H1 (cell line): ENCODE data around the gene STARD6. TPM values are rescaled to one million over a fixed set of nuclear protein-coding genes. Genes with fewer than 3 reads are reported as not detected.

Experiments
- ASH2L ChIP-seq: fragments of 200-600, 300-600 bp; sonication (generic); IDR thresholded peaks from one replicate; pipeline ENCODE4 v1.7.1; 2017; ENCODE audit warnings: low read length
- BACH1 ChIP-seq: IDR thresholded peaks from 2 replicates; pipeline ENCODE4 v1.6.1; 2012; ENCODE audit warnings: low read length, improper control_type of control experiment
- BRCA1 ChIP-seq: IDR thresholded peaks from 2 replicates; pipeline ENCODE4 v1.6.1; 2012; ENCODE audit warnings: low read depth, low read length, improper control_type of control experiment
- CBX5 ChIP-seq: fragments of 300-800, 300-1000 bp; sonication (generic); IDR thresholded peaks from 2 replicates; pipeline ENCODE4 v1.7.1; 2016; ENCODE audit warnings: antibody characterized with exemption, low read length, low read depth
- CHD1 ChIP-seq: IDR thresholded peaks from 2 replicates; pipeline ENCODE4 v1.6.1; 2012; ENCODE audit warnings: low read depth, low read length, improper control_type of control experiment
- CREB1 ChIP-seq: IDR thresholded peaks from 2 replicates; pipeline ENCODE4 v1.6.1; 2012; ENCODE audit warnings: inconsistent platforms
- FOSL1 ChIP-seq: IDR thresholded peaks from 2 replicates; pipeline ENCODE4 v1.6.1; 2011; ENCODE audit warnings: mild to moderate bottlenecking, low read depth, low read length, moderate library complexity; ENCODE audit not compliant: insufficient read depth
- GABPA ChIP-seq: IDR thresholded peaks from 2 replicates; pipeline ENCODE4 v1.6.1; 2011; ENCODE audit warnings: mild to moderate bottlenecking, low read length, moderate library complexity, borderline replicate concordance; ENCODE audit not compliant: insufficient read depth
- GTF2F1 ChIP-seq: IDR thresholded peaks from 2 replicates; pipeline ENCODE4 v1.6.1; 2012; ENCODE audit warnings: low read depth, low read length, improper control_type of control experiment, borderline replicate concordance
- JUN ChIP-seq: IDR thresholded peaks from 2 replicates; pipeline ENCODE4 v1.6.1; 2011; ENCODE audit warnings: low read depth, mild to moderate bottlenecking, improper control_type of control experiment, low read length
- KDM1A ChIP-seq: fragments of 200-600, 300-600 bp; sonication (generic); IDR thresholded peaks from 2 replicates; pipeline ENCODE4 v1.7.1; 2016; ENCODE audit warnings: mild to moderate bottlenecking, low read length, borderline replicate concordance
- KDM4A ChIP-seq: IDR thresholded peaks from one replicate; pipeline ENCODE4 v1.7.1; 2012; ENCODE audit warnings: low read depth, mild to moderate bottlenecking, moderate library complexity, low read length, inconsistent platforms; ENCODE audit not compliant: severe bottlenecking
- MAFK ChIP-seq: IDR thresholded peaks from 2 replicates; pipeline ENCODE4 v1.6.1; 2012; ENCODE audit warnings: low read depth, mild to moderate bottlenecking, improper control_type of control experiment, low read length
- MAX ChIP-seq: IDR thresholded peaks from 2 replicates; pipeline ENCODE4 v1.6.1; 2012; ENCODE audit warnings: inconsistent platforms
- NANOG ChIP-seq: IDR thresholded peaks from 2 replicates; pipeline ENCODE4 v1.6.1; 2011; ENCODE audit warnings: low read length, low read depth, mild to moderate bottlenecking, inconsistent platforms; ENCODE audit not compliant: insufficient read depth, poor library complexity, severe bottlenecking
- POLR2A ChIP-seq, 2 experiments: IDR thresholded peaks; 1 replicate in 1 of 2; 2 replicates in 1 of 2; pipeline ENCODE4 v1.6.1; 2011; ENCODE audit warnings: low read depth in 2 of 2, low read length in 2 of 2, mild to moderate bottlenecking in 2 of 2; ENCODE audit errors: control extremely low read depth in 1 of 2
- RXRA ChIP-seq: IDR thresholded peaks from 2 replicates; pipeline ENCODE4 v1.6.1; 2011; ENCODE audit warnings: low read depth, mild to moderate bottlenecking, low read length, moderate library complexity; ENCODE audit not compliant: insufficient read depth
- SIX5 ChIP-seq: IDR thresholded peaks from 2 replicates; pipeline ENCODE4 v1.6.1; 2011; ENCODE audit warnings: mild to moderate bottlenecking, low read depth, low read length
- SP2 ChIP-seq: IDR thresholded peaks from 2 replicates; pipeline ENCODE4 v1.6.1; 2012; ENCODE audit warnings: mild to moderate bottlenecking, low read length, inconsistent platforms
- SRF ChIP-seq: IDR thresholded peaks from 2 replicates; pipeline ENCODE4 v1.6.1; 2011; ENCODE audit warnings: mild to moderate bottlenecking, low read depth, low read length, moderate library complexity
- SUZ12 ChIP-seq: fragments of 200-600 bp; sonication (generic); IDR thresholded peaks from 2 replicates; pipeline ENCODE4 v1.6.1; 2012; ENCODE audit warnings: mild to moderate bottlenecking, inconsistent platforms, low read length, moderate library complexity, mixed read lengths
- TAF1 ChIP-seq: IDR thresholded peaks from 2 replicates; pipeline ENCODE4 v1.6.1; 2011; ENCODE audit warnings: mild to moderate bottlenecking, low read depth, low read length
- TBP ChIP-seq: IDR thresholded peaks from 2 replicates; pipeline ENCODE4 v1.6.1; 2011; ENCODE audit warnings: low read depth, low read length, improper control_type of control experiment
- YY1 ChIP-seq: IDR thresholded peaks from 2 replicates; pipeline ENCODE4 v1.6.1; 2011; ENCODE audit warnings: low read depth, mild to moderate bottlenecking, low read length
- polyA plus RNA-seq, 7 experiments: library from polyadenylated mRNA; depleted of rRNA in 3 of 7; stranded (reverse) in 5 of 7; unstranded in 2 of 7; fragments of >200 nt in 5 of 7; fragments of 200-250 nt in 2 of 7; gene quantifications; 1 replicate in 5 of 7; 2 replicates in 1 of 7; 4 replicates in 1 of 7; pipeline versions ENCODE4 v1.2.1 to v1.2.3, GENCODE V29; 2011 to 2013; ENCODE audit warnings: missing spikeins in 2 of 7, mixed read lengths in 2 of 7
- total RNA-seq: library from RNA; stranded (reverse); fragmentation: NEBNext Ultra II Directional; extraction: Animal tissue kit (Norgen Biotek cat#: 25700); gene quantifications from 2 replicates; pipeline ENCODE4 v1.2.1, GENCODE V29; 2021
- TF ChIP-seq, protein P1 (sequence below): IDR thresholded peaks from 2 replicates; pipeline ENCODE4 v1.6.1; 2012; ENCODE audit warnings: inconsistent platforms

The STARD6 gene
- total and polyA plus RNA-seq, 2 of the 8 experiments (the other 6 are each of a cell fraction or from before 2014, with no cell fraction given), result not detected

DNA sequence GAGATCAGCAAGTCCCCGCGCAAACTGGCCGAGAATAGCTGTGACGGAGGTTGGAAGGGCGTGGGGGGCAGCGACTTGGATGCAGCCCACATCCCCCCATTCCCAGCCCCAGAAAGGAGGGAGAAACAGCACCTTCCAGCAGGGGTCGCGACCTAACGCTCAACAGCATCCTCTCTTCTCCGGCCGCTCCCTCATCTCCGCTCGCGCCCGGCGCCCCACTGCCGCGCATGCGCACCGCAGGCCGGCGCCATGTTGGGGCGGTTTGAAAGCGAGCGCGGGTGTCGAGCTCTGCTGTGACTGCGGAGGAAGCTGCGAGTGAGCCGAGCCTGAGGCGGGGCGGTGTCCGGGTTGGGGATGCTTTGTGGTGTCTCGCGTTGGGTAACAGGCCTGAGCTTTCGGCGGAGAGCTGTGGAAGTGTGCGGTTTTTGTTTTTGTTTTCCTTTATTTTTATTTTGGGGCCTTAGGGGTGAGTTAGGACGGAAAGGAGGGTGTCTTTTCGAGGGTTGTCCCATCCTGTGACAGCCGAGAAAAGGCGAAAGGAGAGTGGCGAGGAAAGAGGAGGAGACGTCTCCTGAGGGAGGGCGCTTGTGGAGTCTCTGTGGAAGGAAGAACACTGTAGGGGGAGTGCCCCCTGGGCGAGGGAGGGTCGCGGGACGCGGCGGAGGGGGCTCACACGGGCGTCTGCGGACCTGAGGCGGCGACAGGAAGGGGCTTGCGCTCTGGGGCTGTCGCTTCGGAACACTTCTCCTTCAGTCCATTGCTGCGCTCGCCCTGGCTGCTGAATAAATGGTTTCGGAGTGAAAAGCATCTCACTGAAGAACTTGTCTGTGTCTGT, at the start of gene STARD6, which contains the start of gene C18orf54 (continued):
- TF ChIP-seq CREB1 (no peak), GABPA (no peak), RXRA (no peak), BRCA1 (no peak), SUZ12 (no peak), JUN (no peak), TAF1 (peak; percentile 77), SRF (no peak), SIX5 (no peak), TBP (peak; percentile 87), CHD1 (no peak), POLR2A (IDR thresholded peaks at IDR 0.05; ENCODE audit: control extremely low read depth in 1 of 2, low read depth in 2 of 2, low read length in 2 of 2) (peak; percentile 53 to 61), NANOG (no peak), KDM4A (peak; percentile 70), BACH1 (no peak; the same call in 1 of the 2 replicates), SP2 (no peak), GTF2F1 (no peak), KDM1A (peak; percentile 35; the same call in 1 of the 2 replicates), MAX (peak; percentile 73), ASH2L (peak; percentile 90), YY1 (peak; percentile 96), MAFK (no peak), FOSL1 (no peak), CBX5 (no peak)
- TF ChIP-seq, protein P1, sequence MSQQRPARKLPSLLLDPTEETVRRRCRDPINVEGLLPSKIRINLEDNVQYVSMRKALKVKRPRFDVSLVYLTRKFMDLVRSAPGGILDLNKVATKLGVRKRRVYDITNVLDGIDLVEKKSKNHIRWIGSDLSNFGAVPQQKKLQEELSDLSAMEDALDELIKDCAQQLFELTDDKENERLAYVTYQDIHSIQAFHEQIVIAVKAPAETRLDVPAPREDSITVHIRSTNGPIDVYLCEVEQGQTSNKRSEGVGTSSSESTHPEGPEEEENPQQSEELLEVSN, result 0 out of 2 replicates have a peak, but pooled peaks have one; percentile 61
